AG04450 (cell line): ENCODE results near the gene ACP2. TPM values are rescaled to one million over a fixed set of nuclear protein-coding genes. Genes with fewer than 3 reads are reported as not detected.

Experiments used
- CTCF ChIA-PET: fragments of 300-600, 350-600 bp; formaldehyde crosslinking; extraction: SDS; loops from one replicate; lab custom pipeline; 2022; ENCODE audit warnings: antibody characterized with exemption, inconsistent platforms; lab: Charles Lee
- POLR2A ChIA-PET: fragments of 350-600 bp; formaldehyde crosslinking; extraction: SDS; loops from one replicate; lab custom pipeline; 2021; ENCODE audit warnings: antibody characterized with exemption, inconsistent platforms; lab: Yijun Ruan, JAX
- DNase-seq: peaks from one replicate; pipeline ENCODE4 v3.0.0-alpha.2; 2011; ENCODE audit warnings: low read depth, low spot score
- H3K27ac ChIP-seq: one replicate; pipeline ENCODE4 v1.5.1; 2012; ENCODE audit warnings: low read depth, low read length, control low read depth
- H3K27me3 ChIP-seq: one replicate; pipeline ENCODE4 v1.6.0; 2012; ENCODE audit warnings: low read length; ENCODE audit not compliant: control insufficient read depth, insufficient read depth
- H3K4me3 ChIP-seq: 2 replicates; pipeline ENCODE4 v1.5.1; 2011; ENCODE audit warnings: mild to moderate bottlenecking, low read depth, low read length, control low read depth
- H3K9me3 ChIP-seq: 2 replicates; pipeline ENCODE4 v1.5.1; 2012; ENCODE audit warnings: low read length; ENCODE audit not compliant: control insufficient read depth, insufficient read depth
- CTCF ChIP-seq: IDR thresholded peaks from 2 replicates; pipeline ENCODE4 v1.5.1; 2011; ENCODE audit warnings: low read depth, low read length, control low read depth, inconsistent platforms
- polyA plus RNA-seq: library from polyadenylated mRNA; depleted of rRNA; stranded (reverse); fragments of >200 nt; gene quantifications from 2 replicates; pipeline ENCODE4 v1.2.3, GENCODE V29; 2011

The ACP2 gene
- polyA plus RNA-seq, 1 experiment: 20.8 TPM

- no peaks in the 10 kb centered on the region for H3K27me3 ChIP-seq
- no peak overlapping the region for H3K27ac ChIP-seq
- CTCF ChIA-PET: no interaction called here
- POLR2A ChIA-PET: no interaction called here
- TF ChIP-seq CTCF: no peak
- H3K4me3 ChIP-seq: no peak overlapping the region
- DNase-seq: no peak
- no peaks in the 10 kb centered on the region; the same call in 1 of the 2 replicates for H3K9me3 ChIP-seq
Observed at GRCh38 chr11:47288066-47288465, 39.5 kb upstream of the ACP2 start.

- POLR2A ChIA-PET: no interaction called here
- Histone ChIP-seq H3K27ac (no peak overlapping the region), H3K27me3 (no peaks in the 10 kb centered on the region), H3K4me3 (no peak overlapping the region), H3K9me3 (no peaks in the 10 kb centered on the region; the same call in 1 of the 2 replicates)
- CTCF ChIA-PET: interaction anchor here (0.7 kb wide), 1 partner anchor 20 kb away, joined by 3 read pairs; no protein-coding TSS in a partner anchor
- no peak for TF ChIP-seq CTCF
- no peak for DNase-seq
Observed at GRCh38 chr11:47285969-47286770, 37.6 kb upstream of the ACP2 start.

GRCh38 chr11:47284151-47284550 is 35.5 kb upstream of the ACP2 start:
- H3K27ac ChIP-seq: no peak overlapping the region
- CTCF ChIA-PET: interaction anchor here (1.1 kb wide), 1 partner anchor 71 kb away, joined by 5 read pairs; no protein-coding TSS in a partner anchor
- H3K27me3 ChIP-seq: no peaks in the 10 kb centered on the region
- POLR2A ChIA-PET: no interaction called here
- no peak overlapping the region for H3K4me3 ChIP-seq
- H3K9me3 ChIP-seq: no peaks in the 10 kb centered on the region; the same call in 1 of the 2 replicates
- DNase-seq: no peak
- TF ChIP-seq CTCF: no peak

GRCh38 chr11:47282462-47282861 is 33.8 kb upstream of the ACP2 start:
- no peaks in the 10 kb centered on the region for H3K27me3 ChIP-seq
- POLR2A ChIA-PET: no interaction called here
- no peak for TF ChIP-seq CTCF
- no peaks in the 10 kb centered on the region; the same call in 1 of the 2 replicates for H3K9me3 ChIP-seq
- no peak overlapping the region for H3K4me3 ChIP-seq
- DNase-seq: no peak
- CTCF ChIA-PET: no interaction called here
- H3K27ac ChIP-seq: no peak overlapping the region

GRCh38 chr11:47280860-47281259 is 32.2 kb upstream of the ACP2 start:
- Histone ChIP-seq H3K4me3 (no peak overlapping the region), H3K9me3 (no peaks in the 10 kb centered on the region; the same call in 1 of the 2 replicates), H3K27me3 (no peaks in the 10 kb centered on the region), H3K27ac (no peak overlapping the region)
- ChIA-PET CTCF (interaction anchor here (0.9 to 1.2 kb wide), 2 partner anchors 23 to 74 kb away, joined by 3 to 4 read pairs; partner anchors contain the start of gene NR1H3), POLR2A (no interaction called here)
- TF ChIP-seq CTCF: no peak
- DNase-seq: no peak
